Body of pancreas (tissue), 4 donors: ENCODE results near the gene KRT34. TPM values are rescaled to one million over a fixed set of nuclear protein-coding genes. Genes with fewer than 3 reads are reported as not detected.
"Not testable (repeated sequence)": the region's sequence is repeated elsewhere in the genome, so short reads cannot be mapped to it uniquely, and the experiment has no call there.

Experiments
- ATAC-seq: fragments of 150-250 bp; one replicate; pipeline ENCODE4 v1.9.1; 2016
- DNase-seq, 4 donors: peaks; one replicate each; pipeline ENCODE4 v3.0.0-alpha.2; 2019
- H3K27ac ChIP-seq, 4 donors: fragments of 200-600 bp; sonication (generic); 1 replicate in 3 of 4; 2 replicates in 1 of 4; pipeline versions ENCODE4 v1.5.1 to v1.6.1; 2016 to 2019; ENCODE audit warnings: mild to moderate bottlenecking in 1 of 4, mixed read lengths in 1 of 4, moderate library complexity in 1 of 4
- H3K27me3 ChIP-seq, 2 donors: fragments of 200-600 bp; sonication (generic); one replicate each; pipeline ENCODE4 v1.6.0; 2016; ENCODE audit warnings: mild to moderate bottlenecking in 1 of 2
- H3K36me3 ChIP-seq, 2 donors: fragments of 200-600 bp; sonication (generic); replicated peaks in 1 of 2; 2 replicates each; pipeline ENCODE4 v1.5.1; 2016; ENCODE audit warnings: low read depth in 2 of 2; ENCODE audit not compliant: insufficient read depth in 1 of 2
- H3K4me1 ChIP-seq: fragments of 200-600 bp; sonication (generic); one replicate; pipeline ENCODE4 v1.6.0; 2016
- H3K4me3 ChIP-seq, 2 donors: fragments of 200-600 bp; sonication (generic); 1 replicate in 1 of 2; 2 replicates in 1 of 2; pipeline ENCODE4 v1.5.1; 2016 to 2019
- H3K9me3 ChIP-seq, 3 donors: fragments of 200-600 bp; sonication (generic); 1 replicate in 2 of 3; 2 replicates in 1 of 3; pipeline ENCODE4 v1.5.1; 2016
- CTCF ChIP-seq, 7 experiments: fragments of 450-650 bp in 4 of 7; fragments of 200-600 bp in 3 of 7; sonication (generic) in 3 of 7; IDR thresholded peaks; one replicate each; pipeline ENCODE4 v1.5.1; 2016 to 2019; ENCODE audit warnings: antibody characterized with exemption in 7 of 7
- POLR2A ChIP-seq, 3 donors: fragments of 450-650 bp; IDR thresholded peaks; one replicate each; pipeline ENCODE4 v1.6.1; 2016; ENCODE audit warnings: antibody characterized with exemption in 3 of 3, mild to moderate bottlenecking in 2 of 3
- WGBS, 2 donors: methylation state at CpG; one replicate each; pipeline ENCODE4 v1.1.5; 2017; 5-methylcytosine and 5-hydroxymethylcytosine counted together
- intact Hi-C: fragments of 100-400 bp; cut with DNase I; formaldehyde crosslinking; loops from one replicate; pipeline ENCODE4 v1.15.1; 2023
- total RNA-seq, 2 donors: library from RNA; depleted of rRNA; stranded (reverse); fragments of >200 nt; gene quantifications; one replicate each; pipeline ENCODE4 v1.1.0, GENCODE V29; 2016

Gene KRT34
- not detected for total RNA-seq

GRCh38 chr17:41381943-41382342 lies at the start of gene KRT34:
Gene KRT34 (minus strand): TSS chr17:41382306. CDS start chr17:41382246, 60 bp downstream.
- H3K36me3 ChIP-seq, H3K4me1 ChIP-seq, intact Hi-C loops, H3K27me3 ChIP-seq, H3K9me3 ChIP-seq, H3K4me3 ChIP-seq, DNase-seq, H3K27ac ChIP-seq, ATAC-seq: not testable (repeated sequence)
- WGBS, 2 donors, result 76 to 77% methylated on average over 5 to 13 of the region's 13 CpGs

- H3K36me3 ChIP-seq, H3K9me3 ChIP-seq, H3K27ac ChIP-seq, H3K4me1 ChIP-seq, intact Hi-C loops, ATAC-seq, H3K27me3 ChIP-seq, H3K4me3 ChIP-seq, DNase-seq: not testable (repeated sequence)
- WGBS, 2 donors, result 57 to 64% methylated on average over 9 of the region's 9 CpGs
These were observed 48.3 kb upstream of the KRT34 start for GRCh38 chr17:41430376-41430775.

GRCh38 chr17:41429667-41430066 lies 47.6 kb upstream of the KRT34 start:
- WGBS, 2 donors, result 60 to 64% methylated on average over 7 of the region's 7 CpGs
- DNase-seq (no peak), ATAC-seq (no peak)
- no peak overlapping the region for H3K4me3 ChIP-seq
- no peak overlapping the region for H3K27ac ChIP-seq
- no peaks in the 10 kb centered on the region for H3K27me3 ChIP-seq
- no peaks in the 10 kb centered on the region for H3K36me3 ChIP-seq
- H3K4me1 ChIP-seq, result no peaks in the 10 kb centered on the region
- TF ChIP-seq POLR2A (IDR thresholded peaks at IDR 0.05), result no peak
- no peak for TF ChIP-seq CTCF (IDR thresholded peaks at IDR 0.05)
- H3K9me3 ChIP-seq, result no peaks in the 10 kb centered on the region
- intact Hi-C loops, result no loop called here

- H3K27ac ChIP-seq, result no peak overlapping the region
- no peaks in the 10 kb centered on the region for H3K4me1 ChIP-seq
- H3K9me3 ChIP-seq, result no peaks in the 10 kb centered on the region
- no peak for ATAC-seq
- intact Hi-C loops, result no loop called here
- H3K27me3 ChIP-seq, result no peaks in the 10 kb centered on the region
- no peak overlapping the region for H3K4me3 ChIP-seq
- TF ChIP-seq POLR2A (IDR thresholded peaks at IDR 0.05) (no peak), CTCF (IDR thresholded peaks at IDR 0.05) (no peak)
- DNase-seq, result no peak
- WGBS, 2 donors, result 53 to 59% methylated on average over 4 of the region's 4 CpGs
- no peaks in the 10 kb centered on the region for H3K36me3 ChIP-seq
These were observed 46.6 kb upstream of the KRT34 start for GRCh38 chr17:41428591-41429291.

- H3K4me3 ChIP-seq, result no peak within 1 kb of the TSS
- H3K36me3 ChIP-seq, result no peaks in the 10 kb centered on the region
- ATAC-seq (no peak), DNase-seq (no peak)
- H3K27me3 ChIP-seq, result no peaks in the 10 kb centered on the region
- TF ChIP-seq POLR2A (IDR thresholded peaks at IDR 0.05) (no peak), CTCF (IDR thresholded peaks at IDR 0.05) (no peak)
- no peak within 1 kb of the TSS for H3K27ac ChIP-seq
- WGBS, 2 donors, result 66 to 67% methylated on average over 3 to 13 of the region's 13 CpGs
- H3K9me3 ChIP-seq, result no peaks in the 10 kb centered on the region
- intact Hi-C loops, result no loop called here
- no peaks in the 10 kb centered on the region for H3K4me1 ChIP-seq
These were observed 42.1 kb upstream of the KRT34 start, which contains the start of gene KRT37 for GRCh38 chr17:41424111-41424635. Gene KRT37 (minus strand): TSS chr17:41424585. CDS start chr17:41424523, 62 bp downstream.

GRCh38 chr17:41422586-41422985 lies 40.5 kb upstream of the KRT34 start:
- H3K36me3 ChIP-seq, DNase-seq, H3K4me3 ChIP-seq, H3K27ac ChIP-seq, ATAC-seq, intact Hi-C loops, H3K27me3 ChIP-seq, H3K4me1 ChIP-seq, H3K9me3 ChIP-seq: not testable (repeated sequence)
- WGBS, 2 donors, result 78 to 100% methylated on average over 4 to 10 of the region's 11 CpGs
